HK-2 (cell line): Measurements from ENCODE around the gene TDRD7.

Experiments used
- DNase-seq: peaks from one replicate; pipeline ENCODE4 v3.0.0-alpha.2; 2018; ENCODE audit not compliant: unreplicated experiment

TDRD7 gene

GRCh38 chr9:97387936-97388684 is 23.8 kb upstream of the TDRD7 start:
- no peak for DNase-seq

- peak; percentile 44 for DNase-seq
These were observed 23.1 kb upstream of the TDRD7 start for GRCh38 chr9:97388721-97389238.

- no peak for DNase-seq
These were observed 22.6 kb upstream of the TDRD7 start for GRCh38 chr9:97389249-97389648.

- DNase-seq: no peak
These were observed 21.0 kb upstream of the TDRD7 start for GRCh38 chr9:97390791-97391406.

GRCh38 chr9:97394881-97395280 is 17.0 kb upstream of the TDRD7 start:
- no peak for DNase-seq

- no peak for DNase-seq
These were observed 16.2 kb upstream of the TDRD7 start for GRCh38 chr9:97395745-97396144.

- DNase-seq: no peak
These were observed 15.6 kb upstream of the TDRD7 start for GRCh38 chr9:97396256-97396655.

GRCh38 chr9:97397220-97397619 is 14.7 kb upstream of the TDRD7 start:
- DNase-seq: peak; percentile 25

- peak; percentile 88 for DNase-seq
These were observed 12.7 kb upstream of the TDRD7 start for GRCh38 chr9:97398999-97399758.

- DNase-seq: no peak
These were observed 8.1 kb upstream of the TDRD7 start for GRCh38 chr9:97403746-97404316.

- no peak for DNase-seq
These were observed 6.3 kb upstream of the TDRD7 start for GRCh38 chr9:97405551-97405950.

GRCh38 chr9:97406620-97407177 is 5.2 kb upstream of the TDRD7 start:
- no peak for DNase-seq

GRCh38 chr9:97408562-97408961 is 3.3 kb upstream of the TDRD7 start:
- DNase-seq: no peak

- DNase-seq: no peak
These were observed 482 bp upstream of the TDRD7 start for GRCh38 chr9:97411440-97411788.

GRCh38 chr9:97412626-97413385 is 910 bp downstream of the TDRD7 start:
- no peak for DNase-seq

GRCh38 chr9:97413462-97413861 is 1.6 kb downstream of the TDRD7 start:
- no peak for DNase-seq

- DNase-seq: no peak
These were observed 3.2 kb downstream of the TDRD7 start for GRCh38 chr9:97415146-97415545.

GRCh38 chr9:97418880-97419279 is 7.0 kb downstream of the TDRD7 start:
- DNase-seq: no peak

GRCh38 chr9:97419309-97419867 is 7.5 kb downstream of the TDRD7 start:
- no peak for DNase-seq

- DNase-seq: no peak
These were observed 13.6 kb downstream of the TDRD7 start for GRCh38 chr9:97425336-97425972.

- no peak for DNase-seq
These were observed 14.1 kb downstream of the TDRD7 start for GRCh38 chr9:97425973-97426336.
